G401 (cell line): ENCODE data around the gene G3BP2. TPM values are rescaled to one million over a fixed set of nuclear protein-coding genes. Genes with fewer than 3 reads are reported as not detected.
"Not testable (repeated sequence)": the region's sequence is repeated elsewhere in the genome, so short reads cannot be mapped to it uniquely, and the experiment has no call there.

Experiments
- DNase-seq: peaks from one replicate; pipeline ENCODE4 v3.0.0-alpha.2; 2015; ENCODE audit warnings: low spot score
- in situ Hi-C: cut with HindIII; loops from 2 replicates; pipeline ENCODE4 v1.10.0; 2016; ENCODE audit warnings: low sequenced_read_pairs, mixed read lengths
- total RNA-seq: library from RNA; depleted of rRNA; stranded (reverse); fragments of >200 nt; shearing (Covaris generic); gene quantifications from 2 replicates; pipeline ENCODE4 v1.2.3, GENCODE V29; 2014; rRNA removed

Gene G3BP2
- total RNA-seq = 45.0 and 45.8 TPM in 2 replicates

GRCh38 chr4:75673027-75673958 is at the start of gene G3BP2:
TSS of gene G3BP2 (minus strand) at chr4:75673411. CDS start at chr4:75662025, 11,386 bp downstream.
- DNase-seq = peak; percentile 98
- in situ Hi-C loops = no loop called here

- DNase-seq = no peak
- in situ Hi-C loops = no loop called here
Observed at GRCh38 chr4:75722417-75722816, 49.2 kb upstream of the G3BP2 start.

GRCh38 chr4:75718529-75718928 is 45.3 kb upstream of the G3BP2 start:
- in situ Hi-C loops = no loop called here
- DNase-seq = no peak

- no peak for DNase-seq
Observed at GRCh38 chr4:75717408-75717807, 44.2 kb upstream of the G3BP2 start.

GRCh38 chr4:75716054-75716453 is 42.8 kb upstream of the G3BP2 start:
- DNase-seq, in situ Hi-C loops: not testable (repeated sequence)

More at GRCh38 chr4:75717408-75717807, 44.2 kb upstream of the G3BP2 start:
- in situ Hi-C loops = no loop called here

GRCh38 chr4:75715105-75715799 is 42.0 kb upstream of the G3BP2 start:
- in situ Hi-C loops = no loop called here
- no peak for DNase-seq

- in situ Hi-C loops = no loop called here
Observed at GRCh38 chr4:75714704-75715103, 41.5 kb upstream of the G3BP2 start.

GRCh38 chr4:75714011-75714410 is 40.8 kb upstream of the G3BP2 start:
- in situ Hi-C loops = no loop called here
- DNase-seq = no peak

More at GRCh38 chr4:75714704-75715103, 41.5 kb upstream of the G3BP2 start:
- no peak for DNase-seq

GRCh38 chr4:75710246-75710645 is 37.0 kb upstream of the G3BP2 start:
- no peak for DNase-seq

GRCh38 chr4:75708218-75708691 is 35.0 kb upstream of the G3BP2 start:
- in situ Hi-C loops = no loop called here

More at GRCh38 chr4:75710246-75710645, 37.0 kb upstream of the G3BP2 start:
- in situ Hi-C loops = no loop called here

GRCh38 chr4:75705198-75705977 is 32.2 kb upstream of the G3BP2 start:
- no peak for DNase-seq
- in situ Hi-C loops = no loop called here

More at GRCh38 chr4:75708218-75708691, 35.0 kb upstream of the G3BP2 start:
- no peak for DNase-seq

GRCh38 chr4:75702919-75703411 is 29.8 kb upstream of the G3BP2 start:
- in situ Hi-C loops = no loop called here

GRCh38 chr4:75699299-75699698 is 26.1 kb upstream of the G3BP2 start:
- in situ Hi-C loops = no loop called here
- DNase-seq = no peak

More at GRCh38 chr4:75702919-75703411, 29.8 kb upstream of the G3BP2 start:
- DNase-seq = no peak

GRCh38 chr4:75698963-75699228 is 25.7 kb upstream of the G3BP2 start:
- no peak for DNase-seq
- in situ Hi-C loops = no loop called here

- in situ Hi-C loops = no loop called here
- DNase-seq = no peak
Observed at GRCh38 chr4:75698162-75698962, 25.2 kb upstream of the G3BP2 start.

- in situ Hi-C loops = no loop called here
- DNase-seq = no peak
Observed at GRCh38 chr4:75696581-75696980, 23.4 kb upstream of the G3BP2 start.

- in situ Hi-C loops = no loop called here
- DNase-seq = no peak
Observed at GRCh38 chr4:75696071-75696470, 22.9 kb upstream of the G3BP2 start.

GRCh38 chr4:75692066-75692465 is 18.9 kb upstream of the G3BP2 start:
- in situ Hi-C loops, DNase-seq: not testable (repeated sequence)
